HepG2 (cell line): ENCODE measurements around the gene RERE. TPM values are rescaled to one million over a fixed set of nuclear protein-coding genes. Genes with fewer than 3 reads are reported as not detected.

Source experiments
- ATAC-seq: fragments of 200-7000 bp; cut with Tn5 transposase; 3 replicates; pipeline ENCODE4 v1.9.1; 2020; ENCODE audit warnings: mild to moderate bottlenecking, moderate library complexity
- BruUV-seq: library from RNA; stranded (reverse); fragments of 400-500 nt; replicated peaks from 2 replicates; lab custom pipeline; 2021; lab: Mats Ljungman, UMichigan
- CTCF ChIA-PET: fragments of 300-600 bp; formaldehyde crosslinking; extraction: SDS; loops from one replicate; lab custom pipeline; 2021; ENCODE audit warnings: low total read pairs, inconsistent platforms, low intra/inter-chr PET ratio; lab: Yijun Ruan, JAX
- POLR2A ChIA-PET: fragments of 350-600 bp; sonication (Branson Sonifier 250); formaldehyde crosslinking; loops from one replicate; lab custom pipeline; 2020; ENCODE audit warnings: antibody characterized with exemption, inconsistent platforms; lab: Yijun Ruan, JAX
- DNase-seq: peaks from one replicate; pipeline ENCODE4 v3.0.0-alpha.2; 2015; ENCODE audit warnings: low spot score
- FAIRE-seq: peaks from 3 replicates; lab custom pipeline; 2011; peaks lifted over from hg19 to GRCh38; lab: Jason Lieb, UNC
- H2AFZ ChIP-seq: one replicate; pipeline ENCODE4 v1.6.1; 2011; ENCODE audit warnings: low read length, inconsistent platforms
- H3K27ac ChIP-seq: fragments of 300-600 bp; 3 replicates; pipeline ENCODE4 v1.8.0; 2011; ENCODE audit warnings: mixed run types, mild to moderate bottlenecking, mixed read lengths, low read length, inconsistent platforms; ENCODE audit not compliant: insufficient read depth; ENCODE audit errors: extremely low read length
- H3K27me3 ChIP-seq, 2 experiments: fragments of 200-600 bp in 1 of 2; 2 replicates in 1 of 2; 3 replicates in 1 of 2; pipeline versions ENCODE4 v1.6.0 to v1.8.0; 2011; ENCODE audit warnings: low read length in 2 of 2, mild to moderate bottlenecking in 2 of 2, moderate library complexity in 2 of 2, inconsistent platforms in 1 of 2; ENCODE audit not compliant: insufficient read depth in 2 of 2, control insufficient read depth in 1 of 2
- H3K36me3 ChIP-seq, 2 experiments: fragments of 200-600 bp in 1 of 2; replicated peaks in 1 of 2; 2 replicates in 1 of 2; 3 replicates in 1 of 2; pipeline versions ENCODE4 v1.5.1 to v1.8.0; 2011; ENCODE audit warnings: low read length in 2 of 2, inconsistent platforms in 1 of 2; ENCODE audit not compliant: insufficient read depth in 2 of 2, control insufficient read depth in 1 of 2
- H3K4me1 ChIP-seq: 2 replicates; pipeline ENCODE4 v1.5.1; 2012; ENCODE audit warnings: low read length, inconsistent platforms; ENCODE audit not compliant: insufficient read depth
- H3K4me2 ChIP-seq: 2 replicates; pipeline ENCODE4 v1.6.0; 2011; ENCODE audit warnings: low read depth, low read length, inconsistent platforms
- H3K4me3 ChIP-seq, 3 experiments: fragments of 200-600 bp in 1 of 3; sonication (generic), shearing (Covaris generic) in 1 of 3; replicated peaks in 1 of 3; 2 replicates each; pipeline ENCODE4 v1.5.1; 2011 to 2016; ENCODE audit warnings: low read length in 3 of 3, inconsistent platforms in 2 of 3, low read depth in 2 of 3, mild to moderate bottlenecking in 2 of 3, control low read depth in 1 of 3, mixed read lengths in 1 of 3; ENCODE audit not compliant: insufficient read depth in 1 of 3
- H3K79me2 ChIP-seq: one replicate; pipeline ENCODE4 v1.6.1; 2011; ENCODE audit warnings: low read length, inconsistent platforms; ENCODE audit not compliant: insufficient read depth
- H3K9ac ChIP-seq: 2 replicates; pipeline ENCODE4 v1.6.0; 2011; ENCODE audit warnings: mild to moderate bottlenecking, low read depth, low read length, inconsistent platforms; ENCODE audit not compliant: insufficient read depth
- H3K9me3 ChIP-seq: 2 replicates; pipeline ENCODE4 v1.5.1; 2012; ENCODE audit warnings: mild to moderate bottlenecking, low read length
- H4K20me1 ChIP-seq: 2 replicates; pipeline ENCODE4 v1.6.0; 2011; ENCODE audit warnings: inconsistent platforms, mild to moderate bottlenecking, low read length, moderate library complexity; ENCODE audit not compliant: insufficient read depth
- FOXM1 ChIP-seq: sonication (generic); formaldehyde crosslinking; IDR thresholded peaks from 2 replicates; pipeline ENCODE4 v1.5.0; 2020; ENCODE audit warnings: missing genetic modification reagents
- HCFC1 ChIP-seq: fragments of 150-350 bp; IDR thresholded peaks from 2 replicates; pipeline ENCODE4 v1.6.1; 2014; ENCODE audit warnings: low read depth, low read length
- HDAC6 ChIP-seq: fragments of 200-600 bp; sonication (generic); IDR thresholded peaks from 2 replicates; pipeline ENCODE4 v1.7.0; 2017; ENCODE audit warnings: mild to moderate bottlenecking, antibody characterized with exemption, low read length, low read depth
- SCMH1 ChIP-seq: sonication (generic); formaldehyde crosslinking; IDR thresholded peaks from 2 replicates; pipeline ENCODE4 v1.9.0; 2021; ENCODE audit warnings: missing genetic modification reagents, mild to moderate bottlenecking, borderline replicate concordance
- SP5 ChIP-seq: IDR thresholded peaks from 2 replicates; pipeline ENCODE4 v1.6.1; 2016; ENCODE audit warnings: low read depth, borderline replicate concordance
- STAT5B ChIP-seq: sonication (generic); formaldehyde crosslinking; IDR thresholded peaks from 2 replicates; pipeline ENCODE4 v1.4.0; 2020; ENCODE audit warnings: missing genetic modification reagents
- TOE1 ChIP-seq: sonication (generic); formaldehyde crosslinking; IDR thresholded peaks from 2 replicates; pipeline ENCODE4 v1.4.0; 2020; ENCODE audit warnings: mild to moderate bottlenecking, missing genetic modification reagents
- ZNF350 ChIP-seq: sonication (generic); formaldehyde crosslinking; IDR thresholded peaks from 2 replicates; pipeline ENCODE4 v1.4.0; 2020; ENCODE audit warnings: mild to moderate bottlenecking, low read depth, missing genetic modification reagents, borderline replicate concordance
- ZNF670 ChIP-seq: sonication (generic); formaldehyde crosslinking; IDR thresholded peaks from 2 replicates; pipeline ENCODE4 v1.8.0; 2022; ENCODE audit warnings: mild to moderate bottlenecking, missing genetic modification reagents, borderline replicate concordance
- ZNF839 ChIP-seq: sonication (generic); formaldehyde crosslinking; IDR thresholded peaks from 2 replicates; pipeline ENCODE4 v1.4.0; 2020; ENCODE audit warnings: missing genetic modification reagents, mild to moderate bottlenecking, borderline replicate concordance
- ZNF878 ChIP-seq: sonication (generic); formaldehyde crosslinking; IDR thresholded peaks from 2 replicates; pipeline ENCODE4 v1.8.1; 2023; ENCODE audit warnings: mild to moderate bottlenecking, missing genetic modification reagents, moderate library complexity
- ZSCAN30 ChIP-seq: sonication (generic); formaldehyde crosslinking; IDR thresholded peaks from 2 replicates; pipeline ENCODE4 v1.5.0; 2020; ENCODE audit warnings: mild to moderate bottlenecking, missing genetic modification reagents
- WGBS: methylation state at CpG from one replicate; pipeline ENCODE4 v1.1.6; 2017; ENCODE audit warnings: low lambda C conversion rate; 5-methylcytosine and 5-hydroxymethylcytosine counted together
- in situ Hi-C: cut with HindIII; loops from 2 replicates; pipeline ENCODE4 v1.10.0; 2017; ENCODE audit warnings: low pct_unique_long_range_greater_than_20kb; ENCODE audit not compliant: extremely low pct_ligation_motif_present
- intact Hi-C: fragments of 100-400 bp; cut with micrococcal nuclease; formaldehyde crosslinking; loops from one replicate; pipeline ENCODE4 v1.10.0; 2022; ENCODE audit not compliant: unreplicated experiment
- polyA plus RNA-seq, 8 experiments: library from polyadenylated mRNA; depleted of rRNA in 3 of 8; stranded (reverse) in 7 of 8; unstranded in 1 of 8; fragments of >200 nt; fragmentation: Illumina TruSeq in 4 of 8; extraction: Trizol in 4 of 8; gene quantifications; 2 replicates each; pipeline versions ENCODE4 v1.2.1 to v1.2.3, GENCODE V29; 2011 to 2016; ENCODE audit warnings: low read depth in 4 of 8, missing spikeins in 1 of 8, mixed read lengths in 1 of 8; ENCODE audit not compliant: insufficient read depth in 1 of 8
- total RNA-seq, 5 experiments: library from RNA; depleted of rRNA; stranded (reverse); fragments of >200 nt; fragmentation: Illumina TruSeq; extraction: Trizol; gene quantifications; 2 replicates each; pipeline ENCODE4 v1.2.3, GENCODE V29; 2016; ENCODE audit warnings: low read depth in 1 of 5
- TF ChIP-seq, protein P1 (sequence below): sonication (generic); formaldehyde crosslinking; IDR thresholded peaks from 2 replicates; pipeline ENCODE4 v1.4.0; 2020; ENCODE audit warnings: missing genetic modification reagents

RERE gene
- total and polyA plus RNA-seq, 2 of the 13 experiments (the other 11 are each of a cell fraction or from before 2014, with no cell fraction given): 18.3 to 21.9 TPM

DNA sequence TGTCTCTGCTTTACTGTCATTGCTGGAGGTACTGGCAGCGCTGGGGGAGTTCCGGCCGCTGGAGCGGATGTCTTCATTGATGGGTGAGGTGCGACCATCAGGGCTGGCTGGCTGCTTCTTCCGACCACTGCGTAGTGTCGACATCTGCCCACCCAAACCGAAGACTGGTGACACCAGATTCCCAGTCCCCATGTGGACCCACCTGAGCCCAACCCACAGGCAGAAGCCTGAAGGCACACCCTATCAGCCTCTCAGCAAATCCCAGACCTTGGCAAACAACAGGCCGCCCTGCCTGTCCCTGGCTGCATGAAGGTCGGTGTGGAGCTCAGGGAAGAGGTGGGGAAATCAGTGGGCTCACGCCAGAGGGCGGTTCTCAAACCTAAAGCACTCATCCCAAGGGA lies 454.7 kb downstream of the RERE start:
- Histone ChIP-seq H3K36me3 (peaks cover 55 to 82% of the 10 kb centered on the region in 2 experiments; a peak in 4 of 5 replicates), H3K4me3 (no peak overlapping the region), H3K9ac (no peak overlapping the region), H2AFZ (no peak overlapping the region), H3K4me1 (peaks cover 22% of the 10 kb centered on the region), H3K27ac (no peak overlapping the region), H3K79me2 (peaks cover 12% of the 10 kb centered on the region), H4K20me1 (peaks cover 22% of the 10 kb centered on the region), H3K4me2 (no peak overlapping the region), H3K27me3 (no peaks in the 10 kb centered on the region), H3K9me3 (no peaks in the 10 kb centered on the region)
- WGBS: 93% methylated on average over 12 of the region's 13 CpGs
- ChIA-PET CTCF (no interaction called here), POLR2A (no interaction called here)
- intact Hi-C loops: no loop called here
- ATAC-seq (no peak), DNase-seq (no peak), FAIRE-seq (no peak)
- no TSS peak for BruUV-seq
- no peak for TF ChIP-seq ZNF350 (CRISPR knock-in tag)
- no peak for TF ChIP-seq ZNF839 (CRISPR knock-in tag)
- TF ChIP-seq, protein P1, sequence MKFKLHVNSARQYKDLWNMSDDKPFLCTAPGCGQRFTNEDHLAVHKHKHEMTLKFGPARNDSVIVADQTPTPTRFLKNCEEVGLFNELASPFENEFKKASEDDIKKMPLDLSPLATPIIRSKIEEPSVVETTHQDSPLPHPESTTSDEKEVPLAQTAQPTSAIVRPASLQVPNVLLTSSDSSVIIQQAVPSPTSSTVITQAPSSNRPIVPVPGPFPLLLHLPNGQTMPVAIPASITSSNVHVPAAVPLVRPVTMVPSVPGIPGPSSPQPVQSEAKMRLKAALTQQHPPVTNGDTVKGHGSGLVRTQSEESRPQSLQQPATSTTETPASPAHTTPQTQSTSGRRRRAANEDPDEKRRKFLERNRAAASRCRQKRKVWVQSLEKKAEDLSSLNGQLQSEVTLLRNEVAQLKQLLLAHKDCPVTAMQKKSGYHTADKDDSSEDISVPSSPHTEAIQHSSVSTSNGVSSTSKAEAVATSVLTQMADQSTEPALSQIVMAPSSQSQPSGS (CRISPR knock-in tag): no peak
- TF ChIP-seq HDAC6: no peak
- in situ Hi-C loops: no loop called here

DNA sequence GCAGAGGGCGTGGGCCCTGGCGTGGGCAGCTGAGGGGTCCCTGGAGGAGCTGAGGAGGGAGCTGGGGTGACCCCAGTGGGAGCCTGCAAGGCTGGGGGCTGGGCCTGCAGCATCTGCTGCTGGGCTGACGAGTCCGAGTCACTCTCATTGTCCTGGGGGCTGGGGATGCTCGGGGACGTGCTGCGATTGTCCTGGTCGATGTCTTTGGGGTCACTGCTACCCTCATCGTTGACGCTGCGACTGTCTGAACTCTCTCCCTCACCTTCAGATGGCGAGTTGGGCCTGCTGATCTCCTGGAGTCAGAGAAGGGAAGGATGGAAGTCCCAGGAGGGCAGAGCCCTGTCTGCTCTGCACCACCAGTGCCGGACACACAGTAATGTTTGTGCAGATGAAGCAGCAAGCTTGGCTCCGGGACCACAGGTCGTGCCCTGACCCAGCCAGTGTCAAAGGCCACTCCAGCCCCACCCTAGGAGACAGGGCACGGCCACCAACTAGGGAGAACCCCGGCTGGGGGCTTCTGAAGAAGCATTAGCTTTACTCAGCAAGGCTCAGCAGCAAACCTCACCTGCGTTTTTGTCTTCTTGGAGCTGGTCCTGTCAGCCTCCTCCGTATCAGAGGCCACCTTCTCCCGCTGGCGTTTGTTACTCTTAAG lies 456.1 kb downstream of the RERE start:
- ChIA-PET CTCF (no interaction called here), POLR2A (no interaction called here)
- Histone ChIP-seq H3K4me1 (peaks cover 9% of the 10 kb centered on the region; the same call in 1 of the 2 replicates), H4K20me1 (peaks cover 12% of the 10 kb centered on the region; the same call in 1 of the 2 replicates), H3K36me3 (peaks cover 62 to 86% of the 10 kb centered on the region in 2 experiments; a peak in 4 of 5 replicates), H3K27me3 (no peaks in the 10 kb centered on the region; a peak in 1 of 5 replicates), H3K79me2 (peaks cover 1% of the 10 kb centered on the region), H3K27ac (no peak overlapping the region), H3K9me3 (no peaks in the 10 kb centered on the region), H3K9ac (no peak overlapping the region), H3K4me2 (no peak overlapping the region), H3K4me3 (no peak overlapping the region), H2AFZ (no peak overlapping the region)
- FAIRE-seq (no peak), ATAC-seq (no peak), DNase-seq (no peak)
- intact Hi-C loops: no loop called here
- 94% methylated on average over 9 of the region's 21 CpGs for WGBS
- no peak for TF ChIP-seq HCFC1
- TF ChIP-seq ZSCAN30 (CRISPR knock-in tag): no peak
- TF ChIP-seq ZNF670 (CRISPR knock-in tag): no peak
- TF ChIP-seq STAT5B: no peak
- TF ChIP-seq SP5: no peak
- TF ChIP-seq ZNF878 (CRISPR knock-in tag): no peak
- TF ChIP-seq FOXM1 (CRISPR knock-in tag): no peak
- TF ChIP-seq TOE1 (CRISPR knock-in tag): no peak
- TF ChIP-seq SCMH1 (CRISPR knock-in tag): no peak
- in situ Hi-C loops: no loop called here
- TSS peak; percentile 37 for BruUV-seq
